Posterior cingulate gyrus (tissue), 11 donors: ENCODE data around the gene ZFP90.
"Not testable (repeated sequence)": the region's sequence is repeated elsewhere in the genome, so short reads cannot be mapped to it uniquely, and the experiment has no call there.

Source experiments
- DNase-seq, 10 donors: peaks; one replicate each; pipeline versions ENCODE4 v3.0.0 to v3.0.0-alpha.2; 2020 to 2021; ENCODE audit warnings: mixed read lengths in 3 of 10
- intact Hi-C: fragments of 100-400 bp; cut with DNase I; formaldehyde crosslinking; loops from one replicate; pipeline ENCODE4 v1.15.1; 2023

Gene ZFP90

DNA sequence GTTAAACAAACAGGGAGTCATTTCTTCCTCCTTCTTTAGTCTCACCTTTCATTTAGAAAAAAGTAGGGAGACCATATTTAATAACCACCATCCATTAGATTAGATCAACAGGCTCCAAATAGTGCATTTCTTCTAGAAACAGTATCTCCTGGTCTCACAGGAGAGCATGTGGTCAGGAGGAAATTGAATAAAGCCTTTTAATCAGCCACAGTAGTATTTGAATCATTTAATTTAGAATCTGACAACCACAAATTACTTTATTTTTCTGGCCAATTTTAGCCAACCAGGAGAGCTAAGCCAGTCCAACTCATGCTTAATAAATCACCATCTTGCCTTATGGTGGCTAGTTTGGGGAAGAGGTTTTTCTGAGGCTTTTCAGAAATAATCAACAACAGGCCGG is 26.3 kb upstream of the ZFP90 start:
- no peak for DNase-seq
- intact Hi-C loops: no loop called here

DNA sequence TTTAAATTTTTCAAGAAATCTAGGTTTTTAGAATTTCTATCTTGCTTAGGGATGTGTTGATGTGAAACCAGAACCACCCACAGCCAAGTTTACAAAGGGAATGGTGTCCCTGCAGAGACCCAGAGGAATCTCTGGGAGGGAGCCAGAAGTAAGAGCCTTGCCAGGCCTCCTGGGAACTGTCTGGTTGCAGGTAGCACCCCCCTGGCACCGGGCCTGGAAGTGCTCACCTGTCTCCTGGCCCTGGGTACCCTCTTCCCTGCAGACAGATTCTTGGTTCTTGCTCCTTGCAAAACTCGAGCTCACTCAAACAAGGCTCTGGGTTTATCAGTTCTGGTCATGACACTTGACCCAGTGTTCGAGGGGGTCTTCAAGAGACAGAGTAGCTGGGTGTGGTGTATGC is 24.6 kb upstream of the ZFP90 start:
- intact Hi-C loops: no loop called here
- DNase-seq: peak in 1 of 10 donors; percentile 70

DNA sequence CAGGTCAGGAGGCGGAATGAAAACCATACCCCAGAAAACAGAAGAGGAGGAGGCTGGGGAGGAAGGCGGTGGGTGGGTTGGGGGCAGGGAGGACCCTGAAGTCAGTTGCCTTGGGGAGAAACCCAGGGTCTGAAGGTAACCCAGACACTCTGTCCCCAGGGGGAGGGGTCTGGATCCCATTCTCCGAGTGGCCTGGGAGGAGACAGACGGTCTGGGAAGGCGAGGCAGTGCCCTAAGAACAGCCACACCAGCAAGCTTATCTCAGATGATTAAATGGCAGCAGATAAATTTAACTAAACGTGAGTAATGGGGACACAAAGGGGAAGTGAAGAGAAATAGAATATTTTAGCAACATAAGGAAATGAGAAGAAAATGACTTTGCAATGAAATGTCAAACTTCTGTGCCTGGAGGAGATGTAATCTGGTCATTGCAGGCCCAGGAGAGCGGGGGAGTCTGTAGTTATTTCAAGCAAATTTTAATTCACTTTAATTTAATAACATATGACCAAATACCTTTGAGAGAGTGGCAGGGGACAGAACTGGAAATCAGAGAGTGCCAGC is 21.4 kb upstream of the ZFP90 start:
- intact Hi-C loops: no loop called here
- peak in 1 of 10 donors; percentile 20 for DNase-seq

DNA sequence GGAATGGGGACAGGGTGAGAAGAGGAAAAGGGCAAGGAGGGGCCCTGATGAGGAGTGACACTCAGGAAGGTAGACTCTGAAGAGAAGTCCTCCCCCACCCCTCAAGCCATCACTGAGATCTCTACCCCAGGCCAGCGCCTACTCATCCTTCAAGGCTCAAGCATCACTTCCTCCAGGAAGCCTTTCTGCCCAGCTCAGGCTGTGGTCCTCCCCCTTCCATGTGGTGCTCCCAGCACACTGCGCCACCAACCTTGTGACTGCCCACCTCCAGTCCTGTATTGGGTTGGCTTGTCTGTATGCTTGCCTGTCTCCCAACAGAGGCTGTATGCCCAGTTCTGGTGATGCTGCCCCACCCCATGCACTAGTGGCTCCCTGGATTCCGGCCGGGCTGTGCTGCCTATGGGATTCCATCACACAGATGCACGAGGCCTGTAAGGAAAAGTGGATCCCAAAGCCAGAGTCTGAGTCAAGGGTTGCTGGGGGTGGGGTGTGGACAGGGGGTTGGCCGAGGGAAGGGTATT is 19.8 kb upstream of the ZFP90 start:
- intact Hi-C loops: no loop called here
- peak in 1 of 10 donors; percentile 57 for DNase-seq

DNA sequence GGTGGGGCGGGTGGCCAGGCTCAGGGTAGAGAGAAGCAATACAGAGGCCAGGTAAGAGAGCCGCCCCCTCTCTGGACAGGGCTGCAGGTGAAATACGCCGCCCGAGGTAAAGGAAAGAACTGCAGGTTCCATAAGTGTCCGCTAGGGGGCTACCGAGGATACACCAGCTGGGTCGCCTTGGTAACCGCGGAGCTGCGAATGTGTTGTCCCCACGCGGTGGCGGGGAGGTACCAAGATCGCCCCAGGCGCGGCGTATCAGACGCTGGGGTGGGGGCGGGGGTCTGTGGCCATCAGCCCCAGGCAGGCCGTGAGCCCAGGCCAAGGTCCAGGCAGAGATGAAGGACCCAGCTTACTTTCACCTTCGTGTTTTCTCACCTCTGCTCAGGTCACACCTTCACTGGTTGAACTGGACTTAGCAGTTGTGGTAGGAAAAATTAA is 18.4 kb upstream of the ZFP90 start:
- DNase-seq: peak; percentile 63 to 97 (median 82)
- intact Hi-C loops: loop anchor here (10.0 kb wide), 1 partner anchor 284 kb away; no protein-coding TSS in a partner anchor

DNA sequence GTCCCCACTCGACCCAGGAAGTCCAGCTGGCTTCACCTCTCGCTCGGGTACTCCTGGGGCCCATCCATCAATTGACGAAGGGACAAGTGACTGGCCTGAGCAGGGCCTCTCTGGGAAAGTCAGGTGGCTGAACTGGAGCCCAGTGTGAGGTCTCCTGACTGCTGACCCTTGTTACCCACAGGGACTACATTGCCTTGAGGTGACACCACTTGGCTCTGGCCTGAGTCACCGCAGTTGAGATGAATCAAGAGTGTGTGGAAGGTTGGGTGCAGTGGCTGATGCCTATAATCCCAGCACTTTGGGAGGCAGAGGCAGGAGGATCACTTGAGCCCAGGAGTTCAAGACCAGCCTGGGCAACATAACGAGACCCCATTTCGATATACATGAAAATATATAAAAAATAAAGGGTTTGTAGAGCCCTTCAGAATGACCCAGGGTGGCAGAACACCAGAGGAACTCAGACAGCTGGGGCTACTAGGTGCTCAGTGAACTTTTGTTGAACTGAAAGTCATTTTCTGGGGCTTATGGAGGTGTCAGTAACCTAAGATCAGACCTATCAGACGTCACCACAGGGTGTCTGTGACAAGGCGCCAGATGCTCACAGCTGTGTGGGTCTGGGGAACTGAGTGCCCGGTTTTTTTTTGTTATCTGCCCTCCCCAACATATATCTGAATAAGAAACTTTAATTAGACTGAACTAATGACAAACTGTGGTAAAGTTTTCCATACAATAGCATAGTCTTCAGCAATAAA is 14.8 kb upstream of the ZFP90 start:
- DNase-seq: peak in 1 of 10 donors; percentile 22
- intact Hi-C loops: loop anchor here (10.0 kb wide), 1 partner anchor 281 kb away; no protein-coding TSS in a partner anchor

DNA sequence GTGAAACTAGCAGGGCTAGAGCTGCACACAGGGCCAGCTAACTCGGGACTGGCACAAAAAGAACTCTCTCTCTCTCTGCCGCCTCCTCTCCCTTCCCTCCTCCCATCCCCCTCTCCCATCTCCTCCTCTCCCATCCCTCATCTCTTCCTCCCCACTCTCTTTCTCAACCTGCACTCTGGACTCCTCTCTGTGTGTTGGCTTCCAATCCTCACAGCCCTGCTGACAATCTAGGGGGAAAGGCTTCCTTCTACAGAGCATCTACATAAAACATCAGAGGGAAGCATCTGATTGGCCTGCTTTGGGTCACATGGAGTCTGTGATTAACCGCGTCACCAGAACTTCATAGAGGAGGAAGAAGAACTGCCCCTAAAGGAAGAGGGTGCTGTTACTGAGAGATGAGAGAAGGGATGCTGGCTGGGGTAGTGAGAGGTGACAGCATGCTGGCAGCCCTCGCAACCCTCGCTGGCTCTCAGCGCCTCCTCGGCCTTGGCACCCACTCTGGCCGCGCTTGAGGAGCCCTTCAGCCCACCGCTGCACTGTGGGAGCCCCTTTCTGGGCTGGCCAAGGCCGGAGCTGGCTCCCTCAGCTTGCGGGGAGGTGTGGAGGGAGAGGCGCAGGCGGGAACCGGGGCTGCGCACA is 12.8 kb upstream of the ZFP90 start:
- DNase-seq: peak in 1 of 10 donors; percentile 62
- intact Hi-C loops: loop anchor here (5.0 to 10.0 kb wide), 2 partner anchors 279 to 316 kb away; partner anchors contain the start of gene TANGO6

DNA sequence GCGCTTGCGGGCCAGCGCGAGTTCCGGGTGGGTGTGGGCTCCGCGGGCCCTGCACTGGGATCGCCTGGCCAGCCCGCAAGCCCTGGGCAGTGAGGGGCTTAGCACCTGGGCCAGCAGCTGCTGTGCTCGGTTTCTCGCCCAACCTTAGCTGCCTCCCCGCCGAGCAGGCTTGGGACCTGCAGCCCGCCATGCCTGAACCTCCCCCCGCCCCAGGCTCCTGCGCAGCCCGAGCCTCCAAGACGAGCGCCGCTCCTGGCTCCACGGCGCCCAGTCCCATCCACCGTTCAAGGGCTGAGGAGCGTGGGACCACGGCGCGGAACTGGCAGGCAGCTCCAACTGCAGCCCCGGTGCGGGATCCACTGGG is 12.3 kb upstream of the ZFP90 start:
- intact Hi-C loops: loop anchor here (5.0 to 10.0 kb wide), 2 partner anchors 278 to 316 kb away; partner anchors contain the start of gene TANGO6
- peak in 1 of 10 donors; percentile 82 for DNase-seq

DNA sequence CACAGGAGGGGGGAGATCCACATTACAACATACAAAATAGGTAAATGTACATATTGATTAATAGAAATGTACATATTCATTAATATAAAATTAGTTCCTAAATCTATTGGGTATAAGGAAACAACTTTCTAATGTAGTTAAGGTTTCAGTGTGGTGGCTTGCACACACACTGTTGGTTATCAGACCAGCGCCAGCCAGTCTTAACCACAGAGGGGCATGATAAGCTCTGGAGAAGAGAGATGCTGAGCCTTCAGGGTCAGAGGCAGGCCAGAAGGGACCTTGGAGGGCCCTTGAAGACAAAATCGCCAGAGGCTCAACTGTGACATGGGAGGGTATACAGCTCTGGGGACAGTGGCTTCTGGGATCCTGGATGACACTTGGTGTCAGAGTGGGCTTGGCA is 10.9 kb upstream of the ZFP90 start:
- DNase-seq: no peak
- intact Hi-C loops: loop anchor here (2.0 to 10.0 kb wide), 3 partner anchors 277 to 597 kb away; partner anchors contain the start of gene TANGO6

DNA sequence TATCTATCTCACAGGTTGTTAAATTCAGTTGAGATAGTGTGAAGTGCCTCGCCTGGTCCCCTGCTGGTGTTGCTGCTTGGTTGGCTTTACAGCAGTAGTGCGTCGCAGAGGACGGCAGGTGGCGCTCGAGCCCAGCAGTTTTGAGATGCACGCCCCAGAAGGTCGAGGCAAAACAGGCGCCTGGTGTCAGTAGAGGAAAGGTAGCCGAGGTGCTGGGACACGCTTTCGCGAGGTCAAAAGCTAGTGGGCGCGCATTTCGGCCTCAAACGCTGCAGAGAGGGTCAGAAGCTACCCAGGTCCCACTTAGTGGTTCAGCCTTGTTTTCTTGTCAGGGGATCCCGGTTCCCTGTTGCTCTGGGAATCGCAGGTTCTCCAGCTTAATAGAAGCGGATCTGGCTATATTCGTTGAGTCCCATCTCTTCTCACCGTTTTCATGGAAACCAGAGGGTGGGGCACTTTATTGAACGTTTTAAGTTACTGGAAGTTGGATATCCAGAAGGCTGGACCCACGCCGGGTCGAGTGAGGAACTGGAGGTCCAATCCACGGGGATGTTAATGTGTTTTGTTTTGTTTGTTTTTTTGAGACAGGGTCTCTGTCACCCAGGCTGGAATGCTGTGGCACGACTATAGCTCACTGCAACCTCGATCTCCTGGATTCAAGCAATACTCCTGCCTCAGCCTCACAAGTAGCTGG is 10.3 kb upstream of the ZFP90 start:
- intact Hi-C loops: loop anchor here (2.0 to 10.0 kb wide), 3 partner anchors 276 to 596 kb away; partner anchors contain the start of gene TANGO6

DNA sequence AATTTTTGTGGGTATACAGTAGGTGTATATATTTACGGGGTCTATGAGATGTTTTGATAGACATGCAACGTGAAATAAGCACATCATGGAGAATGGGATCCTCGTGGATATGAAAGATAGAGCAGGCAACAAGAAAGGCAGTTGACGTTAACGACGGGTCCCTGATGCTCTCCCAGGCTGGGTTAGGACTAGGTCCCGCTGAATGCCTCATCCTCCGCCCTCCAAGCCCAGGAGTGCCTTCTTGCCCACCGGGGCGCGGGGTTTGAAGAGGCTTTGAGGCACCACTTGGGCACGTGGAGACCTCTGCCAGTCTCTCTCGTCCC is 9.5 kb upstream of the ZFP90 start:
- intact Hi-C loops: loop anchor here (2.0 to 10.0 kb wide), 3 partner anchors 275 to 595 kb away; partner anchors contain the start of gene TANGO6
- DNase-seq: no peak

More for the DNA sequence above, 10.3 kb upstream of the ZFP90 start:
- DNase-seq: peak; percentile 75 to 98 (median 90)

DNA sequence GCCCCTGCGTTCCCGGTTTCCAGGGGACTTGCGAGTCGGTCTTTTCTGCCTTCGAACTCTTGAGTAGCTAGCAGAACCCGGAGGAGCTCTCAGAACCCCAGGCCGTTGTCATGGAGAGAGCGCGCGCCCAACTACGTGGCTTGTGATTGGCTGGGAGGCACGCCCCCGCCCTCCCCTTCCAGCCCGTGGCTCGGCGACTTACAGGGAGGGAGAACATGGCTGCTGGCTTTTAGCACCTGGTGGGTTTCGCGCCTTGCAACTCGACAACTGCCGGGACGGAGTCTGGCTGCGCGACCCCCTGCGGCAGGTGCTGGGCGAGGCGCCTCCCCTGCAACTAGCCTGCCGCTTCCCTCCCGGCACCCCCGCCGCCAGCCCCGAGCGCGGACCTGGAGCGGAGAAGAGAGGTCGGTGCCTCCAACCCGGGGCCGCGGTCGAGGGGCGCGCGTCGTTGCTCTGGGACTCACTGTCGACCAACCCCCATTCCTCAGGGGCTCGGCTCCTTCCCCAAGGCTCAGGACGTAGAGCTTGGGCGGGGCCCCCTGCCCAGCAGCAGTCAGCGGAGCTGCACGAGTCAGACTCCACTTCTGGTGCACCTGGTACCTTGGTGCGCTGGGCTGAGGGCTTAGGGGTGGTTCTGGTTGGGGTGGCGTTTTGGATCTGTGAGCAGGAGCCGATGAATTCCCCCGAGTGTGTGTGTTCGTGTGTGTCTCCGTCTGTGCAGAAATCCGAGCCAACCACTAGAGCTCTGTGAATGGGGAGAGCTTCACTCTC is 9.0 kb upstream of the ZFP90 start:
- intact Hi-C loops: loop anchor here (2.0 to 10.0 kb wide), 3 partner anchors 275 to 595 kb away; partner anchors contain the start of gene TANGO6
- DNase-seq: peak; percentile 83 to 99 (median 91)

DNA sequence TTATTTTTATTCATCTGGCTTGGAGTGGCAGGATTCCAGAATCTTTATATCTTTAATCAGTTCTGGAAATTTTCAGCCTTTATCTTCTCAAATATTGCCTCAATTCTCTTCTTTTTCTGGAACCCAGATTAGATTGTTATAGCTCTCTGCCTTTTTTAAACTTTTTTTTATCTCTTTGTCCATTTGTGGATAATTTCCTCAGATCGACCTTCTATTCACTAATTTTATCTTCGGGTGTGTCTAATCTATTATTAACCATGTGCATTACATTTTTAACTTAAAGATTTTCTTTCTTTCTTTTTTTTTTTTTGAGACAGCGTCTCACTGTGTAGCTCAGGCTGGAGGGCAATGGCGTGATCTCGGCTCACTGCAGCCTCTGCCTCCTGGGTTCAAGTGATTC is 5.2 kb upstream of the ZFP90 start:
- intact Hi-C loops: no loop called here
- no peak for DNase-seq

DNA sequence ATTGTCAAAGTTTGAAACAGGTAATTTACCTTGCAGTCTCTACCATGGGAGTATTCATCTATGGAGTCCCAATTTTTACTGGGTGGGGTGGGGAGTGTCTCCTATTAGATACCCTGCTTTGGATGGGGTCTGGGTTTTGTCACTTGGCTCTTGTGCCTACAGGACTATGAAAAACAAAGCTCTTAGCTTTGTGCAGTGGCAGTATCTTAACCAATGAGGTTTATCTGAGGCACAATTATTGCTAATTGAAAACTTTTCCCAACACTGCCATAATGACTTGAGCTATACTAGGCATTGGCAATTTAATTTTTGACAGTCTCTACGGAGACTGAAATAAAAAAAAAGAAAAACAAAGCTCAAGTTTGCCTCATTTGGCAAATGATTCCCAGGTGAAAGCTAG is 3.8 kb upstream of the ZFP90 start:
- intact Hi-C loops: no loop called here
- no peak for DNase-seq

DNA sequence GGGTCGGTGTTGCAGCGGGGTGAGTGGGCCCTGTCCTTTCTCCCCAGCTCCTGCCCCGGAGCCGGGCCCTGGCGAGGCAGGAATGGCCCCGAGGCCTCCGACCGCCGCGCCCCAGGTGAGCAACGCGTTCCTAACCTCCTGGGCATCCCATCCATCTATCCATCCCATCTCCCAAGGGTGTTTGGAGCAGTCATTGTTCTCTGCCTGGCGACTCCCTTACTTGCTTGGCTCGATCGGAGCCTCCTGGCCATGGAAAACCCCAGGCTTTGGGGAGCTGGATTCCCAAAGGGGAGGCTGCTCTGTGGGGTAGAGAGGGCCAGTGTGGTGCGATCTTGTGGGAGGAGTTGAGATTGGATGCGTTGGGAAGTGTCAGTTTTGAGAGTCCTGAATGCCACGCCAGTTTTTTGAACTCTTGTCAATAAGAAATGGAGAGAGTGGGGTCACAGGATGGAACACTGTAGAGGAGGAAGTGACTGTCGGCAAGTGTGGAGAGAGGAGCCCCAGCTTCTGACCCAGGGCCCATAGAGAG is 684 bp downstream of the ZFP90 start:
- DNase-seq: peak in 1 of 10 donors; percentile 5
- intact Hi-C loops: no loop called here

DNA sequence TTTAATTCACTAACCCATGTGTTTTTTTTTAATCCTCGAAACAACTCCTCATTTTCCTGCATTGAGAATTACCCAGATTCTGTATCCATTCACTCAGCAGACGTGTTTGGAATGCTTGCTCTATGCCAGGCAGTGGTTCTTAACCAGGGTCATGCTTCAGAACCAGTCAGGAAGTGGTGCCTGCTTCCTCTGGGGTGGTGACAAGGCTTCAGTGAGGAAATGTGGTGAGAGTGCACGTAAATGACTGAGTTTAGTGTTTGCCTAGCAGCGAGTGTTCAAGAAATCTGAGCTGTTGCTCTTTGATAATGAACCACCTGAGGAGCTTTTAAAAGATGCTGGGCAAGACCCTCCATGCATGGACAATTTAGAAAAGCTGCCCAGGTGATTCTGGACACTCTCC is 9.9 kb downstream of the ZFP90 start:
- DNase-seq: no peak
- intact Hi-C loops: no loop called here

DNA sequence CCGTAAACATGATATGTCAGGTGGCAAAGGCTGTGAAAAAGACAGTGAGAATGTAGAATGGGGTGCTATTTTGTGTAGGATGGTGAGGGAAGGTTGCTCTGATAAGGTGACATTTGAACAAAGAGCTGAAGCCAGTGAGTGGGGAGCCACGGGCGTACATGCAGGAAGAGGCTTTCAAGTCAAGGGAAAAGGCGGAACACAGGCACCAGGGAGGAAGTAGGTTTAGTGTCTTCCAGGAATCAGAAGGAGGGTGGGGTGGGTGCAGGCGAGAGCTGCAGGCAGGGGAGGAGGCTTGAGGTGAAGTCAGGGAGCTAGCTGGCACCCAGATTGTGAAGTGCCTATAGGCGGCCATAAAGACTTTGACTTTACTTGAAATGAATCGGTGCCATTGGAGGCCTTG is 14.1 kb downstream of the ZFP90 start:
- DNase-seq: no peak
- intact Hi-C loops: no loop called here

DNA sequence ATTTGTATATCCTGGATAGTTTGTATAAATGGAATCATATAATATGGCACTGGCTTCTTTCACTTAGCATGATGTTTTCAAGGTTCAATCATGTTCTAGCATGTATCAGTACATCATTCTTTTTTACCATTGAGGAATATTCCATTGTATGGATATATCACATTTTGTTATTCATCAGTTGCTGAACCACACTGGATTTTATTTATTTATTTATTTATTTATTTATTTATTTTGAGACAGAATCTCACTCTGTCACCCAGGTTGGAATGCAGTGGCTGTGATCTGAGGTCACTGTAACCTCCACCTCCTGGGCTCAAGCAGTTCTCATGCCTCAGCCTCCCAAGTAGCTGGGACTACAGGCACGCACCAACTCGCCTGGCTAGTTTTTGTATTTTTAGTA is 21.2 kb downstream of the ZFP90 start:
- intact Hi-C loops, DNase-seq: not testable (repeated sequence)

DNA sequence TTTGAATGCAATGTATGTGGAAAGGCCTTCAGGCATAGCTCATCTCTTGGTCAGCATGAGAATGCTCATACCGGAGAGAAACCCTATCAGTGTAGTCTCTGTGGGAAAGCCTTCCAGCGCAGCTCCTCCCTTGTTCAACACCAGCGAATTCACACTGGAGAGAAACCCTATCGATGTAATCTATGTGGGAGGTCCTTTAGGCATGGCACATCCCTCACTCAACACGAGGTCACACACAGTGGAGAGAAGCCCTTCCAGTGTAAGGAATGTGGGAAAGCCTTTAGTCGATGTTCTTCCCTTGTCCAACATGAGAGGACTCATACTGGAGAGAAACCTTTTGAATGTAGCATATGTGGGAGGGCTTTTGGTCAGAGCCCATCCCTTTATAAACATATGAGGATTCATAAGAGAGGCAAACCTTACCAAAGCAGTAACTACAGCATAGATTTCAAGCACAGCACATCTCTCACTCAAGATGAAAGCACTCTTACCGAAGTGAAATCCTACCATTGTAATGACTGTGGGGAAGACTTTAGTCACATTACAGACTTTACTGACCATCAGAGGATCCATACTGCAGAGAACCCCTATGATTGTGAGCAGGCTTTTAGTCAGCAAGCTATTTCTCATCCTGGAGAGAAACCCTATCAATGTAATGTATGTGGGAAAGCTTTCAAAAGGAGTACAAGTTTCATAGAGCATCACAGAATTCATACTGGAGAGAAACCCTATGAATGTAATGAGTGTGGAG is 24.7 kb downstream of the ZFP90 start:
- DNase-seq: no peak
- intact Hi-C loops: no loop called here
